K562 (cell line): Measurements from ENCODE around the gene ALDH8A1. TPM values are rescaled to one million over a fixed set of nuclear protein-coding genes. Genes with fewer than 3 reads are reported as not detected.

ENCODE experiments used
- ELK3 ChIP-seq: fragments of 450-650 bp; formaldehyde crosslinking; IDR thresholded peaks from 2 replicates; pipeline ENCODE4 v1.4.0; 2020; ENCODE audit warnings: mild to moderate bottlenecking
- GATA2 ChIP-seq: sonication (generic); formaldehyde crosslinking; IDR thresholded peaks from 2 replicates; pipeline ENCODE4 v1.4.0; 2020; ENCODE audit warnings: mild to moderate bottlenecking, missing genetic modification reagents
- HDAC6 ChIP-seq: IDR thresholded peaks from 2 replicates; pipeline ENCODE4 v1.6.1; 2012; ENCODE audit warnings: low read depth, mild to moderate bottlenecking, control low read depth, inconsistent platforms, low read length, moderate library complexity
- HDGF ChIP-seq: fragments of 450-650 bp; IDR thresholded peaks from 2 replicates; pipeline ENCODE4 v1.6.1; 2016
- HMGN3 ChIP-seq: IDR thresholded peaks from 2 replicates; pipeline ENCODE4 v1.6.1; 2011; ENCODE audit warnings: borderline replicate concordance, low read depth, mild to moderate bottlenecking, mixed read lengths, low read length; ENCODE audit not compliant: insufficient read length; ENCODE audit errors: extremely low read depth
- KLF10 ChIP-seq: fragments of 250-450 bp; sonication (Bioruptor Pico); IDR thresholded peaks from 2 replicates; pipeline ENCODE4 v1.6.1; 2021; ENCODE audit warnings: matching md5 sums
- L3MBTL2 ChIP-seq: fragments of 450-650 bp; IDR thresholded peaks from 2 replicates; pipeline ENCODE4 v1.6.1; 2016; ENCODE audit warnings: mild to moderate bottlenecking, moderate library complexity
- MGA ChIP-seq: fragments of 450-650 bp; IDR thresholded peaks from 2 replicates; pipeline ENCODE4 v1.6.1; 2016; ENCODE audit warnings: mild to moderate bottlenecking, moderate library complexity
- MXI1 ChIP-seq: IDR thresholded peaks from 2 replicates; pipeline ENCODE4 v1.6.1; 2011; ENCODE audit warnings: low read depth, mild to moderate bottlenecking, improper control_type of control experiment, low read length
- NBN ChIP-seq: fragments of 450-650 bp; IDR thresholded peaks from 2 replicates; pipeline ENCODE4 v1.6.1; 2016; ENCODE audit warnings: low read depth, mild to moderate bottlenecking
- RBM34 ChIP-seq: fragments of 200-400 bp; formaldehyde crosslinking; IDR thresholded peaks from 2 replicates; pipeline ENCODE4 v1.6.1; 2018; ENCODE audit warnings: low read length, borderline replicate concordance; ENCODE audit not compliant: insufficient read depth
- RNF2 ChIP-seq: sonication (generic); IDR thresholded peaks from 2 replicates; pipeline ENCODE4 v1.6.1; 2016
- SAFB ChIP-seq: fragments of 200-400 bp; formaldehyde crosslinking; IDR thresholded peaks from 2 replicates; pipeline ENCODE4 v1.6.1; 2017; ENCODE audit warnings: low read depth, low read length, borderline replicate concordance
- SPI1 ChIP-seq: IDR thresholded peaks from 2 replicates; pipeline ENCODE4 v1.6.1; 2011; ENCODE audit warnings: low read depth, low read length, control low read depth, borderline replicate concordance
- U2AF2 ChIP-seq: fragments of 200-400 bp; formaldehyde crosslinking; optimal IDR thresholded peaks from 2 replicates; pipeline ENCODE3; 2017; ENCODE audit warnings: low read depth, mild to moderate bottlenecking, low read length
- ZKSCAN1 ChIP-seq: fragments of 150-350 bp; IDR thresholded peaks from 2 replicates; pipeline ENCODE4 v1.6.1; 2016; ENCODE audit warnings: low read depth, low read length
- ZNF644 ChIP-seq: fragments of 200-800 bp; sonication (Bioruptor generic); IDR thresholded peaks from 2 replicates; pipeline ENCODE4 v1.6.1; 2016; ENCODE audit warnings: low read depth, missing genetic modification characterization, missing compliant biosample characterization
- polyA plus RNA-seq, 8 experiments: library from polyadenylated mRNA; depleted of rRNA in 4 of 8; stranded (reverse) in 5 of 8; unstranded in 3 of 8; fragments of >200 nt; fragmentation: Nextera tagmentation in 2 of 8; fragmentation: Illumina TruSeq in 1 of 8; extraction: Ambion mirVana in 2 of 8; extraction: Trizol in 1 of 8; gene quantifications; 2 replicates each; pipeline versions ENCODE4 v1.2.1 to v1.2.3, GENCODE V29; 2011 to 2014; ENCODE audit warnings: inconsistent platforms in 1 of 8, missing spikeins in 1 of 8
- total RNA-seq, 7 experiments: library from RNA; depleted of rRNA in 6 of 7; stranded (reverse); fragments of >200 nt in 6 of 7; fragmentation: Illumina TruSeq in 2 of 7; extraction: Trizol in 2 of 7; gene quantifications; 2 replicates each; pipeline versions ENCODE4 v1.2.1 to v1.2.3, GENCODE V29; 2011 to 2021; ENCODE audit warnings: low replicate concordance in 1 of 7
- TF ChIP-seq, protein P1 (sequence below): fragments of 250-450 bp; sonication (Bioruptor Pico); IDR thresholded peaks from 2 replicates; pipeline ENCODE4 v1.6.1; 2021; ENCODE audit warnings: mild to moderate bottlenecking

Gene ALDH8A1
- total and polyA plus RNA-seq, 9 of the 15 experiments (the other 6 are each of a cell fraction or from before 2014, with no cell fraction given) = 0.03 to 0.18 (median 0.04) TPM; not detected in 2

GRCh38 chr6:134980846-134981245 lies 30.9 kb upstream of the ALDH8A1 start (continued):
- TF ChIP-seq HDGF (no peak), RBM34 (no peak), L3MBTL2 (0 out of 2 replicates have a peak, but pooled peaks have one; percentile 30), KLF10 (CRISPR knock-in tag) (no peak), GATA2 (no peak), ZKSCAN1 (no peak), RNF2 (no peak), NBN (peak; percentile 75; the same call in 1 of the 2 replicates), ZNF644 (peak; percentile 43; the same call in 1 of the 2 replicates), MGA (no peak), SAFB (no peak), SPI1 (no peak), HDAC6 (no peak), HMGN3 (no peak), U2AF2 (no peak), MXI1 (no peak), ELK3 (no peak)
- TF ChIP-seq, protein P1, sequence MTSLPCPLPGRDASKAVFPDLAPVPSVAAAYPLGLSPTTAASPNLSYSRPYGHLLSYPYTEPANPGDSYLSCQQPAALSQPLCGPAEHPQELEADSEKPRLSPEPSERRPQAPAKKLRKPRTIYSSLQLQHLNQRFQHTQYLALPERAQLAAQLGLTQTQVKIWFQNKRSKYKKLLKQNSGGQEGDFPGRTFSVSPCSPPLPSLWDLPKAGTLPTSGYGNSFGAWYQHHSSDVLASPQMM = no peak
